ENCODE measurements around the gene COP1.

GRCh38 chr1:175906370-175906769, 300.7 kb downstream of the COP1 start:
- TF ChIP-seq POLR2A (IDR thresholded peaks at IDR 0.05; ENCODE audit: extremely low read depth, insufficient read length): no peak
- TF ChIP-seq, protein P1, sequence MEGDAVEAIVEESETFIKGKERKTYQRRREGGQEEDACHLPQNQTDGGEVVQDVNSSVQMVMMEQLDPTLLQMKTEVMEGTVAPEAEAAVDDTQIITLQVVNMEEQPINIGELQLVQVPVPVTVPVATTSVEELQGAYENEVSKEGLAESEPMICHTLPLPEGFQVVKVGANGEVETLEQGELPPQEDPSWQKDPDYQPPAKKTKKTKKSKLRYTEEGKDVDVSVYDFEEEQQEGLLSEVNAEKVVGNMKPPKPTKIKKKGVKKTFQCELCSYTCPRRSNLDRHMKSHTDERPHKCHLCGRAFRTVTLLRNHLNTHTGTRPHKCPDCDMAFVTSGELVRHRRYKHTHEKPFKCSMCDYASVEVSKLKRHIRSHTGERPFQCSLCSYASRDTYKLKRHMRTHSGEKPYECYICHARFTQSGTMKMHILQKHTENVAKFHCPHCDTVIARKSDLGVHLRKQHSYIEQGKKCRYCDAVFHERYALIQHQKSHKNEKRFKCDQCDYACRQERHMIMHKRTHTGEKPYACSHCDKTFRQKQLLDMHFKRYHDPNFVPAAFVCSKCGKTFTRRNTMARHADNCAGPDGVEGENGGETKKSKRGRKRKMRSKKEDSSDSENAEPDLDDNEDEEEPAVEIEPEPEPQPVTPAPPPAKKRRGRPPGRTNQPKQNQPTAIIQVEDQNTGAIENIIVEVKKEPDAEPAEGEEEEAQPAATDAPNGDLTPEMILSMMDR (IDR thresholded peaks at IDR 0.05; ENCODE audit: low read depth, low read length): no peak

Measured in NB4 (cell line).